ENCODE results near the gene RAD51B.
A peak's percentile ranks its signal among the peaks of the same experiment; 100 is the strongest.

RAD51B gene

GRCh38 chr14:68669111-68669511 lies 849.5 kb downstream of the RAD51B start:
- no peak for DNase-seq

- no peak for DNase-seq
Observed at GRCh38 chr14:68669603-68670358, 850.2 kb downstream of the RAD51B start.

GRCh38 chr14:68670359-68670715 lies 850.8 kb downstream of the RAD51B start:
- DNase-seq: no peak

- no peak for DNase-seq
Observed at GRCh38 chr14:68671909-68672308, 852.3 kb downstream of the RAD51B start.

GRCh38 chr14:68672609-68673285 lies 853.2 kb downstream of the RAD51B start:
- DNase-seq: no peak

- DNase-seq: no peak
Observed at GRCh38 chr14:68673464-68673863, 853.9 kb downstream of the RAD51B start.

GRCh38 chr14:68674538-68675232 lies 855.1 kb downstream of the RAD51B start:
- DNase-seq: no peak

- DNase-seq: no peak
Observed at GRCh38 chr14:68675233-68675577, 855.6 kb downstream of the RAD51B start.

GRCh38 chr14:68676511-68676943 lies 856.9 kb downstream of the RAD51B start:
- no peak for DNase-seq

GRCh38 chr14:68677476-68677875 lies 857.9 kb downstream of the RAD51B start:
- DNase-seq: no peak

- DNase-seq: no peak
Observed at GRCh38 chr14:68677901-68678300, 858.3 kb downstream of the RAD51B start.

GRCh38 chr14:68678471-68678870 lies 858.9 kb downstream of the RAD51B start:
- DNase-seq: no peak

- DNase-seq: no peak
Observed at GRCh38 chr14:68679301-68679700, 859.7 kb downstream of the RAD51B start.

- no peak for DNase-seq
Observed at GRCh38 chr14:68679746-68680467, 860.3 kb downstream of the RAD51B start.

GRCh38 chr14:68680541-68681051 lies 861.0 kb downstream of the RAD51B start:
- no peak for DNase-seq

- DNase-seq: no peak
Observed at GRCh38 chr14:68681256-68682011, 861.9 kb downstream of the RAD51B start.

- peak; percentile 76 for DNase-seq
Observed at GRCh38 chr14:68682166-68683103, 862.9 kb downstream of the RAD51B start.

GRCh38 chr14:68683326-68683725 lies 863.7 kb downstream of the RAD51B start:
- DNase-seq: no peak

- no peak for DNase-seq
Observed at GRCh38 chr14:68684466-68685418, 865.2 kb downstream of the RAD51B start.

Data from CD4-positive, alpha-beta T cell treated with Interleukin-6 for 4 hours (primary cell).